ENCODE data around the gene UST.
"Not testable (repeated sequence)": the region's sequence is repeated elsewhere in the genome, so short reads cannot be mapped to it uniquely, and the experiment has no call there.

The UST gene

GRCh38 chr6:148874698-148875293 is 128.0 kb downstream of the UST start:
- DNase-seq, result no peak

- DNase-seq, result no peak
Observed at GRCh38 chr6:148878683-148879082, 131.9 kb downstream of the UST start.

- not testable (repeated sequence) for DNase-seq
Observed at GRCh38 chr6:148880742-148881141, 133.9 kb downstream of the UST start.

GRCh38 chr6:148881593-148882311 is 134.9 kb downstream of the UST start:
- DNase-seq, result no peak

GRCh38 chr6:148883270-148883669 is 136.4 kb downstream of the UST start:
- DNase-seq, result no peak

GRCh38 chr6:148884461-148884860 is 137.6 kb downstream of the UST start:
- DNase-seq, result no peak

GRCh38 chr6:148885136-148885865 is 138.5 kb downstream of the UST start:
- DNase-seq, result no peak

GRCh38 chr6:148885925-148886845 is 139.4 kb downstream of the UST start:
- no peak for DNase-seq

GRCh38 chr6:148887181-148887580 is 140.4 kb downstream of the UST start:
- no peak for DNase-seq

GRCh38 chr6:148888856-148889255 is 142.0 kb downstream of the UST start:
- DNase-seq, result no peak

GRCh38 chr6:148890096-148890495 is 143.3 kb downstream of the UST start:
- DNase-seq, result no peak

GRCh38 chr6:148890652-148891404 is 144.0 kb downstream of the UST start:
- DNase-seq, result no peak

- no peak for DNase-seq
Observed at GRCh38 chr6:148891405-148891783, 144.6 kb downstream of the UST start.

GRCh38 chr6:148892247-148892646 is 145.4 kb downstream of the UST start:
- no peak for DNase-seq

- DNase-seq, result no peak
Observed at GRCh38 chr6:148893073-148893472, 146.2 kb downstream of the UST start.

GRCh38 chr6:148893481-148893880 is 146.7 kb downstream of the UST start:
- DNase-seq, result no peak

- DNase-seq, result no peak
Observed at GRCh38 chr6:148898376-148899014, 151.7 kb downstream of the UST start.

- DNase-seq, result no peak
Observed at GRCh38 chr6:148904896-148905870, 158.4 kb downstream of the UST start.

GRCh38 chr6:148905901-148906300 is 159.1 kb downstream of the UST start:
- no peak for DNase-seq

- no peak for DNase-seq
Observed at GRCh38 chr6:148906386-148906785, 159.6 kb downstream of the UST start.

All from activated CD4-positive, alpha-beta T cell treated with anti-CD3 and anti-CD28 coated beads for 1 hour (primary cell).